GM23248 (cell line): ENCODE data around the gene CACHD1. TPM values are rescaled to one million over a fixed set of nuclear protein-coding genes. Genes with fewer than 3 reads are reported as not detected.

Experiments used
- DNase-seq: peaks from one replicate; pipeline ENCODE4 v3.0.0-alpha.2; 2015
- H2AFZ ChIP-seq: fragments of 200-600 bp; sonication (generic); 2 replicates; pipeline ENCODE4 v1.6.1; 2016; ENCODE audit warnings: antibody characterized with exemption
- H3F3A ChIP-seq: fragments of 200-600 bp; sonication (generic); 2 replicates; pipeline ENCODE4 v1.6.1; 2016; ENCODE audit warnings: mild to moderate bottlenecking, antibody characterized with exemption, mixed run types; ENCODE audit not compliant: insufficient read depth
- H3K27ac ChIP-seq: fragments of 200-600 bp; sonication (generic); 2 replicates; pipeline ENCODE4 v1.5.1; 2016; ENCODE audit warnings: mild to moderate bottlenecking
- H3K27me3 ChIP-seq: fragments of 200-600 bp; sonication (generic); replicated peaks from 2 replicates; pipeline ENCODE4 v1.6.1; 2016; ENCODE audit warnings: mild to moderate bottlenecking; ENCODE audit not compliant: insufficient read depth
- H3K36me3 ChIP-seq: fragments of 200-600 bp; sonication (generic); 2 replicates; pipeline ENCODE4 v1.6.1; 2016; ENCODE audit warnings: low read depth, mild to moderate bottlenecking
- H3K4me1 ChIP-seq: fragments of 200-600 bp; sonication (generic); 2 replicates; pipeline ENCODE4 v1.6.1; 2016; ENCODE audit warnings: mild to moderate bottlenecking; ENCODE audit not compliant: insufficient read depth
- H3K4me2 ChIP-seq: fragments of 200-600 bp; sonication (generic); one replicate; pipeline ENCODE4 v1.6.1; 2016; ENCODE audit warnings: mild to moderate bottlenecking; ENCODE audit not compliant: unreplicated experiment
- H3K4me3 ChIP-seq: fragments of 200-600 bp; sonication (generic); 2 replicates; pipeline ENCODE4 v1.5.1; 2016; ENCODE audit warnings: mild to moderate bottlenecking
- H3K79me2 ChIP-seq: fragments of 200-600 bp; sonication (generic); 2 replicates; pipeline ENCODE4 v1.6.1; 2016; ENCODE audit warnings: mild to moderate bottlenecking; ENCODE audit not compliant: insufficient read depth
- H3K9ac ChIP-seq: fragments of 200-600 bp; sonication (generic); 2 replicates; pipeline ENCODE4 v1.6.1; 2016; ENCODE audit warnings: mild to moderate bottlenecking
- H3K9me2 ChIP-seq: fragments of 200-600 bp; sonication (generic); 2 replicates; pipeline ENCODE4 v1.6.1; 2016; ENCODE audit warnings: mixed run types, mild to moderate bottlenecking, moderate library complexity; ENCODE audit not compliant: insufficient read depth
- H3K9me3 ChIP-seq: fragments of 200-600 bp; sonication (generic); one replicate; pipeline ENCODE4 v1.6.1; 2017; ENCODE audit warnings: low read depth
- H4K20me1 ChIP-seq: fragments of 200-600 bp; sonication (generic); 2 replicates; pipeline ENCODE4 v1.6.0; 2016; ENCODE audit not compliant: insufficient read depth
- EZH2 ChIP-seq: fragments of 200-600 bp; sonication (generic); IDR thresholded peaks from 2 replicates; pipeline ENCODE4 v1.6.1; 2018; ENCODE audit warnings: antibody characterized with exemption, mild to moderate bottlenecking; ENCODE audit not compliant: insufficient read depth, poor library complexity, severe bottlenecking
- EZH2phosphoT487 ChIP-seq: fragments of 200-600 bp; sonication (generic); IDR thresholded peaks from 2 replicates; pipeline ENCODE4 v1.6.1; 2018; ENCODE audit warnings: antibody characterized with exemption, moderate library complexity, mild to moderate bottlenecking, low read depth; ENCODE audit not compliant: insufficient read depth
- WGBS, 2 experiments: methylation state at CpG; one replicate each; pipeline ENCODE4 v1.1.6; 2015 to 2017; ENCODE audit warnings: low lambda C conversion rate in 2 of 2, low coverage in 1 of 2; ENCODE audit errors: missing lambda C conversion rate in 2 of 2; 5-methylcytosine and 5-hydroxymethylcytosine counted together
- in situ Hi-C: fragments of 300-500 bp; cut with MboI; formaldehyde crosslinking; loops from 2 replicates; pipeline ENCODE4 v1.15.0; 2020
- polyA plus RNA-seq: library from polyadenylated mRNA; unstranded; fragments of >200 nt; fragmentation: Nextera tagmentation; extraction: Ambion mirVana; gene quantifications from 2 replicates; pipeline ENCODE4 v1.2.1, GENCODE V29; 2016
- total RNA-seq: library from RNA; depleted of rRNA; stranded (reverse); fragments of >200 nt; shearing (Covaris generic); gene quantifications from 2 replicates; pipeline ENCODE4 v1.2.3, GENCODE V29; 2014; rRNA removed

The CACHD1 gene
- total RNA-seq, result 5.6 and 9.3 TPM in 2 replicates
- 1.4 and 1.9 TPM in 2 replicates for polyA plus RNA-seq

DNA sequence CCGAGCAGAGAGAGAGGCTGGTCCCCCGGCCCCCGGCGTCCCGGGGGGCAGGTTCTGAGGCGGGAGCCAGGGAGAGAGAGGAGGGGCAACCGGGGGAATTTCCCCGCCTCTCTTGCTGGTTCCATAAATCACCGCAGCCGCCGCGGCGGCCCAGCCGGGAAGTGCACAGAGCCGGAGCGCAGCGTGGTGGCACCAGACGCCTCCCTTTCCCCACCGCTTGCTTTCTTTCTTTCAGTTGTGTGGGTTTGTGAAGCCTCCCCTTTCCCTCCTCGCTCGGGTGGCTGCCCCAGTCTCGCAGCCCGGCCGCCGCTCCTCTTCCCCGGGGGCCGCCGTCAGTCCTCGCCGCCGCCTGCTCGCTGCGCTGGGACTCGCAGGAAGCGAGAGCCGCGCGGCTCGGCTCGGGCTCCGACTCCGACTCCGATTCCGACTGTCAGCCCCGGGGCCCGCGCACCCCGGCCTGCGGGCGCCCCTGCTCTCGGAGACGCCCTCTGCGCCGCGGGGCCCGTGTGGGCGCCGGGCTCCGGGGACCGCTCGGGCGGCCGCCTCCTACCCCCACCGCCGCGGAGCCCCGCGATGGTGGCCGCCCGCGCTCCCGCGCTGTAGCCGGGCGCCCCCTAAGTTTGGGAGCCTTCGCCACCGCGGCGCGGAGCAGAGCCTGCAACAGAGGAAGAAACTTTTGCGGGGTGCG, at the start of gene CACHD1:
TSS of gene CACHD1 (plus strand) at position 153 of the 688 bp plus-strand sequence. CDS start 616 bp downstream, outside the sequence.
- H4K20me1 ChIP-seq, result no peaks in the 10 kb centered on the region
- DNase-seq, result peak; percentile 84
- H3K79me2 ChIP-seq, result peaks cover 17% of the 10 kb centered on the region
- WGBS, 2 experiments, result 1 to 2% methylated on average over 76 to 81 of the region's 82 CpGs
- H2AFZ ChIP-seq, result peak within 1 kb of the TSS; percentile 87
- no peaks in the 10 kb centered on the region for H3K27me3 ChIP-seq
- peak within 1 kb of the TSS; percentile 81 for H3K4me3 ChIP-seq
- no peaks in the 10 kb centered on the region for H3K9me3 ChIP-seq
- no peaks in the 10 kb centered on the region for H3K36me3 ChIP-seq
- no peak within 1 kb of the TSS; the same call in 1 of the 2 replicates for H3K27ac ChIP-seq
- 0 out of 2 replicates have a peak, but pooled peaks cover 5% of the 10 kb centered on the region for H3K4me1 ChIP-seq
- peak within 1 kb of the TSS; percentile 86 for H3K4me2 ChIP-seq
- H3K9me2 ChIP-seq, result no peaks in the 10 kb centered on the region
- H3K9ac ChIP-seq, result peak within 1 kb of the TSS; percentile 61
- no peaks in the 10 kb centered on the region for H3F3A ChIP-seq
- TF ChIP-seq EZH2, result no peak
- no peak for TF ChIP-seq EZH2phosphoT487
- in situ Hi-C loops, result no loop called here

DNA sequence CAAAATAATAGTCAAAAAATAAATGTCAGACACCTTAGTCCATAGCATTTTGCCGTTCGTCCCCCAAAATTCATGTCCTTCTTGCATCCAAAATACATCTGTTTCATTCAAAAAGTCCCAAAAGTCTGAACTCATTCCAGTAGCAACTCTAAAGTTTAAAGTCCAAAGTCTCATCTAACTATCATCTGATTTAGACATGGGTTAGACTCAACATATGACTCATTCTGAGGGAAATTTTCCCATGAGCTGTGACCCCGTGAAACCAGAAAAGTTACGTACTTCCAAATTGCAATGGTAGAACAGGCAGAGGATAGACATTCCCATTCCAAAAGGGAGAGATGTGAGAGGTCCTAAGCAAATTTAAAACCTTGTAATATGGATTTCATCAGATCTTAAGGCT, 48.6 kb upstream of the CACHD1 start:
- no peaks in the 10 kb centered on the region for H3K79me2 ChIP-seq
- no peaks in the 10 kb centered on the region for H4K20me1 ChIP-seq
- no peaks in the 10 kb centered on the region for H3K4me1 ChIP-seq
- WGBS, 2 experiments, result 30 to 31% methylated on average over 4 of the region's 4 CpGs
- in situ Hi-C loops, result no loop called here
- peak; percentile 51 for DNase-seq
- H3K36me3 ChIP-seq, result no peaks in the 10 kb centered on the region
- H3K9ac ChIP-seq, result no peak overlapping the region
- no peak overlapping the region for H2AFZ ChIP-seq
- no peaks in the 10 kb centered on the region for H3F3A ChIP-seq
- H3K9me2 ChIP-seq, result no peaks in the 10 kb centered on the region
- no peak overlapping the region for H3K4me2 ChIP-seq
- H3K27me3 ChIP-seq, result no peaks in the 10 kb centered on the region
- H3K4me3 ChIP-seq, result no peak overlapping the region
- H3K27ac ChIP-seq, result no peak overlapping the region
- TF ChIP-seq EZH2, result no peak
- no peak for TF ChIP-seq EZH2phosphoT487
- H3K9me3 ChIP-seq, result no peaks in the 10 kb centered on the region

DNA sequence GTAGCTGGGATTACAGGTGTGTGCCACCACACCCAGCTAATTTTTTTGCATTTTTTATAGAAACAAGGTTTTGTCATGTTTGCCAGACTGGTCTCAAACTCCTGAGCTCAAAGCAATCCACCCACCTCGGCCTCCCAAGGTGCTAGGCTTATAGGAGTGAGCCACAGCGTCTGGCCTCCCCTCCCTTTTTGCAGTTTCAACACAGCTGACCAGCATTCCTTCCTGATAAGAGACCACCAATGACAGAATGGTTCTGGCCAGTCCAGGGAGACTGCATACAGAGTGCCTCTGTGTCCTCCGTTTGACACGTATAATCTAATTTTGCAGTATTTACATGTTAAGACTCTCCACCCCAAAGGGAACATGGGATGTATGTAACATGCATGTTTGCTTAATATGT, 46.4 kb upstream of the CACHD1 start:
- in situ Hi-C loops, result no loop called here
- 83 to 84% methylated on average over 4 of the region's 4 CpGs for WGBS, 2 experiments

DNA sequence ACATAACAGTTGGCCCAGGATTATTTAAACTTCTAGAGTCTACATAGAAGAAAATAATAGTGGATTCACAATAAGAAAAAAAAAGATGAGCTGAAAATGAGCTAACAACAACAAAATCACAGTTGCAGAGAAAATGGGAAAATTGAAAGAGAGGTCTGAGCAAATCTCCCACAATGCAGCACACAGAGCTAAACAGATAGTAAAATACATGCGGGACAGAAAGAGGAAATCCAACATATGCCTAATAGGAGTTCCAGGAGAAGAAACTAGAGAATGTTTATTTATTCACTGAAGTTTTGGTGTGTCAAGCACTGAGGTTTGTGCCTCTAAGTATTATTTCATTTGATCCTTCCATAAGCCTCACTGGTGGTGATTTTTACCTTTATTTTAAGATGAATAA, 45.5 kb upstream of the CACHD1 start:
- WGBS, 2 experiments, result 91 to 95% methylated on average over 1 of the region's 1 CpG
- Histone ChIP-seq H3K9me2 (no peaks in the 10 kb centered on the region), H3K4me2 (no peak overlapping the region), H3K79me2 (no peaks in the 10 kb centered on the region), H3K4me1 (no peaks in the 10 kb centered on the region), H3K9ac (no peak overlapping the region), H3F3A (no peaks in the 10 kb centered on the region), H3K4me3 (no peak overlapping the region), H2AFZ (no peak overlapping the region), H3K27me3 (no peaks in the 10 kb centered on the region), H3K27ac (no peak overlapping the region), H3K9me3 (no peaks in the 10 kb centered on the region), H4K20me1 (no peaks in the 10 kb centered on the region), H3K36me3 (no peaks in the 10 kb centered on the region)
- in situ Hi-C loops, result no loop called here
- DNase-seq, result no peak
- TF ChIP-seq EZH2phosphoT487 (no peak), EZH2 (no peak)

More for the DNA sequence above, 46.4 kb upstream of the CACHD1 start:
- TF ChIP-seq EZH2phosphoT487, result no peak
- TF ChIP-seq EZH2, result no peak
- Histone ChIP-seq H3K4me3 (no peak overlapping the region), H3K4me2 (no peak overlapping the region), H3K9ac (no peak overlapping the region), H3K79me2 (no peaks in the 10 kb centered on the region), H4K20me1 (no peaks in the 10 kb centered on the region), H2AFZ (no peak overlapping the region), H3K27ac (no peak overlapping the region), H3K9me2 (no peaks in the 10 kb centered on the region), H3K9me3 (no peaks in the 10 kb centered on the region), H3K36me3 (no peaks in the 10 kb centered on the region), H3K27me3 (no peaks in the 10 kb centered on the region), H3K4me1 (no peaks in the 10 kb centered on the region), H3F3A (no peaks in the 10 kb centered on the region)
- DNase-seq, result no peak
